Hematopoietic multipotent progenitor cell treated with erythropoietin and hydrocortisone succinate and interleukin-3 and kit ligand, for 4 days (in vitro differentiated cells): ENCODE data around the gene C10orf95.

Source experiments
- DNase-seq: peaks from one replicate; pipeline ENCODE4 v3.0.0-alpha.2; 2015

C10orf95 gene

DNA sequence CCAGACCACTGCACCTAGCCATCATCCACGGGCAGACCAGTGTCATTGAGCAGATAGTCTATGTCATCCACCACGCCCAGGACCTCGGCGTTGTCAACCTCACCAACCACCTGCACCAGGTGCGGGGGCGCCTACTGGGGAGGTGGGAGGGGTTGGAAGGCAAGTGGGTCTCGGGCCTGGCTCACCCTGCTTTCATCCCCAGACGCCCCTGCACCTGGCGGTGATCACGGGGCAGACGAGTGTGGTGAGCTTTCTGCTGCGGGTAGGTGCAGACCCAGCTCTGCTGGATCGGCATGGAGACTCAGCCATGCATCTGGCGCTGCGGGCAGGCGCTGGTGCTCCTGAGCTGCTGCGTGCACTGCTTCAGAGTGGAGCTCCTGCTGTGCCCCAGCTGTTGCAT, 51.3 kb downstream of the C10orf95 start:
- no peak for DNase-seq
